Measurements from ENCODE around the gene PPP1R13L.

DNA sequence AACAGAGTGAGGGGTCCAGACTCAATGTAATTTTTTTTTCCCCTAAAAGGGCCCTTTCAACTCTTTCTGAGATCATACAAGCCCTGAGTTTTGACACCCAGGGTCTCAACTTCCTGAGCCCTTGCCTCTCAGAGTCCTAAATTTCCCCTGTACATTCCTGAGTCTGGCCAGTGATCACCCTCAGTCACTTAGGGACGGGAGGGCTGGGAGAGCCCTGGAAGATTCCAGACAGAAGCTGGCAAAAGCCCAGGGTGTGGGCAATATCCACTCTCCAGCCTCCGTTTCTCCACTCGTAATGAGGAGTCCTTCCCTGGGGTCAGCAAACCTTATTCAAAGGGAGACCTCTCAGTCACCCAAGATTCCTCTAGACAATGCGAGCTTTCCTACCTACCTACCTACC is 1.6 kb downstream of the PPP1R13L start:
- TF ChIP-seq, protein P1, sequence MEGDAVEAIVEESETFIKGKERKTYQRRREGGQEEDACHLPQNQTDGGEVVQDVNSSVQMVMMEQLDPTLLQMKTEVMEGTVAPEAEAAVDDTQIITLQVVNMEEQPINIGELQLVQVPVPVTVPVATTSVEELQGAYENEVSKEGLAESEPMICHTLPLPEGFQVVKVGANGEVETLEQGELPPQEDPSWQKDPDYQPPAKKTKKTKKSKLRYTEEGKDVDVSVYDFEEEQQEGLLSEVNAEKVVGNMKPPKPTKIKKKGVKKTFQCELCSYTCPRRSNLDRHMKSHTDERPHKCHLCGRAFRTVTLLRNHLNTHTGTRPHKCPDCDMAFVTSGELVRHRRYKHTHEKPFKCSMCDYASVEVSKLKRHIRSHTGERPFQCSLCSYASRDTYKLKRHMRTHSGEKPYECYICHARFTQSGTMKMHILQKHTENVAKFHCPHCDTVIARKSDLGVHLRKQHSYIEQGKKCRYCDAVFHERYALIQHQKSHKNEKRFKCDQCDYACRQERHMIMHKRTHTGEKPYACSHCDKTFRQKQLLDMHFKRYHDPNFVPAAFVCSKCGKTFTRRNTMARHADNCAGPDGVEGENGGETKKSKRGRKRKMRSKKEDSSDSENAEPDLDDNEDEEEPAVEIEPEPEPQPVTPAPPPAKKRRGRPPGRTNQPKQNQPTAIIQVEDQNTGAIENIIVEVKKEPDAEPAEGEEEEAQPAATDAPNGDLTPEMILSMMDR (IDR thresholded peaks at IDR 0.05; ENCODE audit: low read length): no peak
- TF ChIP-seq EZH2 (IDR thresholded peaks at IDR 0.05; ENCODE audit: borderline replicate concordance, low read length): no peak
